ENCODE results near the gene STOML1. TPM values are rescaled to one million over a fixed set of nuclear protein-coding genes. Genes with fewer than 3 reads are reported as not detected.

Gene STOML1
- total RNA-seq, 4 donors from 2014 or later = 15.2 to 28.8 (median 16.9) TPM

DNA sequence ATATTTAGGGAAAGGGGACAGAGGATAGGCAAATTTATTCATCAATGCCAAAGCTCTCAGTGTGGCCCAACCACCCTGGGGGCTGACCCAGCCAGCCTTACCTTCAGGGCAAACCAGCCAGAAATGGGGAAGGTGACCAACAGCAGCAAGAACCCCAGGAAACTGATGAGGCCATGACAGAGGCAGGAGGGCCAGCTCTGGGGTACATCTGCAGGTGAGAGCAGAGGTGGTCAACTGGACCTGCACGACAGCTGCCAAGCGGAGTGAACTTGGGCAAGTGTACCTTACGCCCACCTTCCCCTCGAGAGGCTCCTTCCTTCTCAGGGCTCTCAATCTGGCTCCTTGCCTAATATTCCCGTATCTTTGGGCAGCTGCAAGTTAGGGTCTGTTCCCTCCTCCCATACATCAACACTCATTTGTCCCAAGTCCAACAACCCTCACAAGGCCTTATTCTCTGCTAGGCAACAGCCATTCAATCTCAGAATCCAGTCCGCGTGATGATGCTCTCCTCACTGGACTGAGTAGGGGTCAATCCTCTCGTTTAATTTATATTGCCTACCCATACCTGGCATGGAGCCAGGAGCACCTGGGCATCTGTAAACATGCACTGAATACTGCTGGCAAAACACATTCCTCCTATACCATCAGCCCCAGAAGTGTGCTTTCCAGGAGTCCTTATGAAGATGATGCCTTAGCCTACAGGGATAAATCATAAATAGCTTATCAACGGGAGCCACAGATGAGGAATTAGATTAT lies 1.7 kb downstream of the STOML1 start:
- ATAC-seq (no peak), DNase-seq (no peak)
- intact Hi-C loops (cut with DNase I; ENCODE audit: low total_unique reads) (loop anchor here (5.0 to 10.0 kb wide), 3 partner anchors 474 to 1462 kb away; partner anchors contain the start of genes ARID3B, SIN3A and UBL7), in situ Hi-C loops (cut with MboI; ENCODE audit: low sequenced_read_pairs in 4 of 4) (loop anchor here in 1 of 4 donors (25.0 kb wide), 1 partner anchor 472 kb away; the partner anchor contains the start of gene UBL7)
- no peak for TF ChIP-seq POLR2A (IDR thresholded peaks at IDR 0.05)
- TF ChIP-seq CTCF (IDR thresholded peaks at IDR 0.05 in 4 of 5, conservative IDR thresholded peaks at IDR 0.05 in 1 of 5) = no peak
- H3K9me3 ChIP-seq = no peaks in the 10 kb centered on the region
- H3K27ac ChIP-seq = peak overlapping the region; percentile 88 to 94 (median 90)
- H3K36me3 ChIP-seq = peaks cover 0 to 12% of the 10 kb centered on the region in 2 donors
- H3K4me3 ChIP-seq = peak overlapping the region in 2 of 4 donors; percentile 89 to 93
- H3K27me3 ChIP-seq = no peaks in the 10 kb centered on the region
- H3K4me1 ChIP-seq = peaks cover 55 to 76% of the 10 kb centered on the region in 2 donors

GRCh38 chr15:73989001-73989798 lies 2.9 kb downstream of the STOML1 start:
- ATAC-seq = no peak
- H3K27ac ChIP-seq = peak overlapping the region; percentile 88 to 94 (median 90)
- intact Hi-C loops (cut with DNase I; ENCODE audit: low total_unique reads) = no loop called here
- no peak for TF ChIP-seq POLR2A (IDR thresholded peaks at IDR 0.05)
- TF ChIP-seq CTCF (IDR thresholded peaks at IDR 0.05 in 4 of 5, conservative IDR thresholded peaks at IDR 0.05 in 1 of 5) = no peak
- peaks cover 0 to 16% of the 10 kb centered on the region in 2 donors for H3K36me3 ChIP-seq
- H3K4me1 ChIP-seq = peaks cover 61 to 85% of the 10 kb centered on the region in 2 donors
- no peaks in the 10 kb centered on the region for H3K27me3 ChIP-seq
- no peak overlapping the region for H3K4me3 ChIP-seq
- in situ Hi-C loops (cut with MboI; ENCODE audit: low sequenced_read_pairs in 4 of 4) = loop anchor here in 2 of 4 donors (10.0 to 25.0 kb wide), 2 partner anchors 56 to 473 kb away; partner anchors contain the start of gene UBL7 (in 1 of the 2)
- peak in 1 of 2 donors; percentile 48 for DNase-seq
- H3K9me3 ChIP-seq = no peaks in the 10 kb centered on the region

DNA sequence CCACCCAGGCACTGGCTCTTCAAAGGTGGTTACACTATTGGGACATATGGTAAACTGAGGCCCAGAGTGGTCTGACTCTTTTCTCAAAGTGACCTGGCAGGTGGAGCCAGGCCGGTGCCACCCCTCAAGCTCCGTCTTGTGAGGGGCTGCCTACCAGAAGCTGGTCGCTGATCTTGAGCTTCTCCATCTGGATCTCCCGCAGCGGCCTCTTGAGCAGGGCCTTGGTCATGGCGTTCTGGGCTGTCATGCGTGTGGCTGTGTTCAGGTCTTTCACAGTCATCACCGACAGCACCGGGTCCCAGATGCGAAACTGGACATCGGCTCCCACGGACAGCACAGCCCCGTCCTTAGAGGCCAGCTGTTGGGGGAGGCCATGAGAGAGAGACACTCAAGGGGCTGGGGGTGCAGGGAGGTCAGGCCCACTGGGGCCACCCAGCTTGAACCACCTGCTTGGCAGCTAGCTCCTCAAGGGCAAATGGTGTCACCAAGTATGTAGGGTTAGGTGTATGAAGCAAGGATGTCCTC lies 3.6 kb downstream of the STOML1 start:
- no peaks in the 10 kb centered on the region for H3K27me3 ChIP-seq
- peaks cover 60 to 85% of the 10 kb centered on the region in 2 donors for H3K4me1 ChIP-seq
- peaks cover 0 to 17% of the 10 kb centered on the region in 2 donors for H3K36me3 ChIP-seq
- TF ChIP-seq CTCF (IDR thresholded peaks at IDR 0.05 in 4 of 5, conservative IDR thresholded peaks at IDR 0.05 in 1 of 5) (no peak), POLR2A (IDR thresholded peaks at IDR 0.05) (no peak)
- no peak overlapping the region for H3K4me3 ChIP-seq
- ATAC-seq = no peak
- intact Hi-C loops (cut with DNase I; ENCODE audit: low total_unique reads) (no loop called here), in situ Hi-C loops (cut with MboI; ENCODE audit: low sequenced_read_pairs in 4 of 4) (loop anchor here in 2 of 4 donors (10.0 to 25.0 kb wide), 2 partner anchors 56 to 474 kb away; partner anchors contain the start of gene UBL7 (in 1 of the 2))
- peak overlapping the region; percentile 88 to 94 (median 90) for H3K27ac ChIP-seq
- DNase-seq = no peak
- H3K9me3 ChIP-seq = no peaks in the 10 kb centered on the region

- TF ChIP-seq POLR2A (IDR thresholded peaks at IDR 0.05) = no peak
- no peak for TF ChIP-seq CTCF (IDR thresholded peaks at IDR 0.05 in 4 of 5, conservative IDR thresholded peaks at IDR 0.05 in 1 of 5)
- peak overlapping the region; percentile 88 to 94 (median 90) for H3K27ac ChIP-seq
- intact Hi-C loops (cut with DNase I; ENCODE audit: low total_unique reads) = no loop called here
These were observed 4.2 kb downstream of the STOML1 start for GRCh38 chr15:73987681-73988444.

More at GRCh38 chr15:73987681-73988444, 4.2 kb downstream of the STOML1 start:
- H3K36me3 ChIP-seq = peaks cover 0 to 17% of the 10 kb centered on the region in 2 donors
- peaks cover 60 to 87% of the 10 kb centered on the region in 2 donors for H3K4me1 ChIP-seq
- in situ Hi-C loops (cut with MboI; ENCODE audit: low sequenced_read_pairs in 4 of 4) = loop anchor here in 2 of 4 donors (10.0 to 25.0 kb wide), 2 partner anchors 57 to 474 kb away; partner anchors contain the start of gene UBL7 (in 1 of the 2)
- H3K9me3 ChIP-seq = no peaks in the 10 kb centered on the region
- no peak for DNase-seq
- H3K27me3 ChIP-seq = no peaks in the 10 kb centered on the region
- H3K4me3 ChIP-seq = no peak overlapping the region
- ATAC-seq = no peak

Measured in gastrocnemius medialis (tissue), 4 donors.